Ureter (tissue), 1 donor: ENCODE data around the gene IL16. TPM values are rescaled to one million over a fixed set of nuclear protein-coding genes. Genes with fewer than 3 reads are reported as not detected.
A peak's percentile ranks its signal among the peaks of the same experiment; 100 is the strongest.

Experiments used
- DNase-seq: peaks from one replicate; pipeline ENCODE4 v3.0.0-alpha.2; 2020; ENCODE audit warnings: low spot score
- total RNA-seq: library from RNA; stranded (reverse); gene quantifications from one replicate; pipeline ENCODE4 v1.2.4, GENCODE V29; 2023
- donor health status: DM: yes; HTN: yes; CAD: no.

IL16 gene
- total RNA-seq, 1 donor from 2014 or later: 18.5 TPM

DNA sequence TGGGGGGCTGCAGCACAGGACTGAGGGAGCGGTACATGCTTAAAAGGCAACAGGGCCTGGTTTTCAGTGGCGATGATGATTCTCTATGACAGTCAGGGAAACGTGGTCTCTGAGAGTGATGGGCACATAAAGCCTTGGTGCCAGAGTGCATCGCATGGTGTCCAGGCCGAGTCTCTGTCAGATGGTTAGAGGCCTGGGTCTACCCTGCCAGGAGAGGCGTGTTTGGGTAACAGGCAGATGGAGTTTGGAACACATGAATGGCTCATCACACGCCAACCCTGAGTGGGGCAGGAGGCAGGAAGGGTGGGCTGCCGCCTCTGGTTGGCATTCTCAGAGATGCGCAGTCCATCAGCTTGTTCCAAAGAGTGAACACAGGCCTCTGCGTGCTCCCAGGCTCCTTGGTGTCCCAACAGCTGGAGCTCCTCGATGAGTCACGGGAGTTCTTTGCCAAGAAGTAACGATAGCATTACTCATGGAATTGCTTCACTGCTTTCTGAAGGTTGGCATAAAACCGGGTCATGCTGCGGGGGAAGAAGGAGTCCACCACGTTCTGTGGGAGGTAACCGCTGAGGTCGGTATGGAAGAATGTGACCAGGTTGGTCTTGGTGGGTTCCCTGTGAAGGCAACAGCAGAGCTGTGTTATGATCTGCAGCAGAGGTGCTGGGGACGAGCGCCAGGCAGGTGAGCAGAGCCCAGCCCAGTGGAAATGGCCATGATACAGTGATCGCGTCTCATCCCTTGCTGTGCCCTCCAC lies 116.3 kb downstream of the IL16 start:
- DNase-seq: peak; percentile 89

DNA sequence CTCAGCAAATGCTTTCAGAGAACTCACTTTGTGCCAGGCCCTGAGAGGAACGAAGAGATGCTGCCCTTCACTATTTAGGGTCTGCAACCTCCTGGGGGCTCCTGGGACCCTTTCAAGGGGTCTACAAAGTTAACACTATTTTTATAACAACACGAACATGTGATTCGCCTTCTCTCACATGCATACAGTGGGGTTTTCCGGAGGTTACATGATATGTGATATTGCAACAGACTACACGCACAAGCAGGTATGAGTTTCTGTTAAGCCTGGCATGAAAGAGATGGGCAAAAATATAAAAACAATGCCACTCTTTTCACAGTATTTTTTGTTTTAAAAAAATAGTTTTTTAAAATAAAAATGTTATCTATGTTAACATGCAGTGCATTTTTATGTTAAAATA lies 117.0 kb downstream of the IL16 start:
- no peak for DNase-seq

DNA sequence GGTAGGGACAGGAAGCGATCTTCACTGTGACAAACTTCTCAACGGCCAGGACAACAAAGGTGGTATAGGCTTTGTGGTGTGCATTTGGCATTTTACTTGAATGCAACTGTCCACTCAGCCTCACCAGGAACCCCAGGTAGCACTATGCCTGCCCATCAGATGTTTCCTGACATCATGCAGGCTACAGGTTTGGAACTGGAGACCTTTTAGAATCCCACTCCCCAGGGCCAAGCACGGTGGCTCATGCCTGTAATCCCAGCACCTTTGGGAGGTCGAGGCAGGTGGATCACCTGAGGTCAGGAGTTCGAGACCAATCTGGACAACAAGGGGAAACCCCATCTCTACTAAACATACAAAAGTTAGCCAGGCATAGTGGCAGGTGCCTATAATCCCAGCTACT lies 117.7 kb downstream of the IL16 start:
- DNase-seq: no peak

DNA sequence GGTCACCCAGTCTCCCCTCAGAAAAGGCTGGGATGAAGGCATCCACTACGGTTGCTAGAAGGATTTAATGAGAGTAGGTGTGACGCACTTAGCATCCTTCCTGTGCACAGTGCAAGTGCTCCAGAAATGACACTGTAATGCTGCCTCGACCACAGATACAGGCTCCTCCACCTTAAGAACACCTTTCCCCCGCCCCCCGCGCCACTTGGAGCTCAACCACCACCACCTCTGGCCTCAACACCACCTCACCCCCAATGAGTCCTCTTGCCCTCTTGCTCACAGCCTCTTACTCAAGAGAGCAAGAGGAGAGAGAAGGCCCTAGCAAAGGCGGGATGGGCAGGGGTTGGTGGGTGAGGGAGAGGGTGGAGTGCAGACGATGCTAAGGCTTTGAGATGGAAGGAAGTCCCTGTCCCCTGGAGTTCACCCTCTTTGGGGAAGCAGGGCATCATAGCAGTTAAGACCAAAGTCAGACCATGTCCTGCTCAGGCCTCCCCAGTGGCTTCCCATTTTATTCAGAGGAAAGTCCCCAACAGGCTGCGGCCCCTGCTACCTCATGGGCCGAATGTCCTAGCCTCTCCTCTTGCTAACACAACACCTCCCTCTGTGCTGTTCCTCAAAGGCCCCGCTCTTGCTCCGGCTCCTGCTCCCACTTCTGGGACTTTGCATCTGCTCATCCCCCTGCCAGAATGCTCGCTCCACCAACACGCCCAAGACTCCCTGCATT lies 118.9 kb downstream of the IL16 start:
- no peak for DNase-seq

DNA sequence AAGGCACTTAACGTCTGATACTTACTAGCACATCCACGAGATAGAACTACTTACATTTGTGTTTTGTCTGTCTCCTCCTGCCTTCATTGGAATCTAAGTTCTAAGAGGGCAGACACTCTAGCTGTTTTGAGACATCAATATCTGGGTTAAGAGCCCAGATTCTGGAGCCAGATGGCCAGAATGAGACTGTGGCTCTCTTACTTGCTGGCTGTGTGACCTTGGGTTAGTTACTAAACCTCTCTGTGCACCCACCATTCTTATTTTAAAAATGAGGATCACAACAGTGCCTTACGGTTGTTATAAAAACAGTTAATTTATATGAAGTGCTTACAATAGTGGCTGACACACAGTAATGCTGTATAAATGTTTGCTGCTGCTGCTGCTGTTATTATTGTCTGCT lies 119.6 kb downstream of the IL16 start:
- DNase-seq: no peak

DNA sequence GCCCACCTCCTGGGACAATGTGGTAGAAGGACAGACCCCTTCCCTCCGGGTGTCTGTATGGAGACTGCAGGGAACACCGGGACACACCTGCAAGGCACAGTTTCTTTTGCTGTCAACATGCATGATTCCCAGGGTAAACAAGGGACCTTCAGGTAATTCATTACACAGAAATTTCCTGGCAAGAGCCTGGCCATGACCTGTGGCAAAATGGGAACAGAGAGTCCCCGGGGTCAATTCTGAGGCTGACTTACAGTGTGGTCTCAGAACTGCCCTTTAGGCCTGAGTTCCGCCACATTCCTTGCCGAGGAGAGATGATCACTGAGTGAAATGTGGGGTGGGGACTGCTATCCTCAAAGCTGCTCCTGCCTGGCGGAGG lies 121.0 kb downstream of the IL16 start:
- DNase-seq: no peak

DNA sequence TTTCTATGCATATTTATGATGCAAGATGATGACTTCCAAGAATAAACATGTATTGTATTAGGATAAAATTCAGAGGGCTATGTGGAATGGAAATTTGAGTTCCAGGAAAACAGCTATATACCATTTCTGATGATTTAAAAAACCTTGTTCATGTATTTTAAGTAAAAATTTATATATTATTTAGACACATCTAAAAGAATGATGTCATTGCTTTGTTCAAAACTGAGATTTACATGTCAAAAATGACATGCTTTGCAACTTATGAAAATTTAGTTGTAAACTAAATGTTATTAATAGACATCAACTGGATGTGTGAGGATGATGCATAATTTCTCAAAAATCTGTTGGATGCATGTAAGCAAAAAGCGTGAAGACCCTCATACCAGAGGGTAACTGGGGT lies 125.0 kb downstream of the IL16 start:
- no peak for DNase-seq

DNA sequence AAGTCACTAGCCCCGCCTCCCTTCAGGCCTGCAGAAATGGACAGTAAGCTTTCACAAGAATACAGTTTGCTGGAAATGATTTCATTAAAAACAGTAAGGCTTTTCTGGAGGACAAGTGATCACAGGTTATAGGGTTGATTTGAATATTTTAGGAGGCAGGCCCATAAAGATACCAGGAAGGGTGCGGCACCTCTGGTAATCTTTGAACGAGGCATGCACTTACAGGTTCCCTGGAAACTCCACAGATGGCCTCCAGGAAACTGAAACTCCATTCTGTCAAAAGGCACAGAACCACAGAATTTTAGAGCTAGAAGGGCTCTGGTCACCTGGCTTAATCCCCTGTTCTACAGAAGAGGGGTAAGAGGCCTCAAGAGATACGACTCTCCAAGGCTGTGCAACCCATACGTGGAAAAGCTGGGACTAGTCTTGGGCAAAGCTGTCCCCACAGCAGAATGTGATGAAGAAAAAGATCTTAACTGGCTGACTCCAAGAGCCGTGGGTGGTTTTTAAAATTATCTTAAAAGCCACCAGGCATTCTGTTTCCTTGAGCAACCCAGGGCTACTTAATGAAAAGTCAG lies 126.1 kb downstream of the IL16 start:
- DNase-seq: no peak

DNA sequence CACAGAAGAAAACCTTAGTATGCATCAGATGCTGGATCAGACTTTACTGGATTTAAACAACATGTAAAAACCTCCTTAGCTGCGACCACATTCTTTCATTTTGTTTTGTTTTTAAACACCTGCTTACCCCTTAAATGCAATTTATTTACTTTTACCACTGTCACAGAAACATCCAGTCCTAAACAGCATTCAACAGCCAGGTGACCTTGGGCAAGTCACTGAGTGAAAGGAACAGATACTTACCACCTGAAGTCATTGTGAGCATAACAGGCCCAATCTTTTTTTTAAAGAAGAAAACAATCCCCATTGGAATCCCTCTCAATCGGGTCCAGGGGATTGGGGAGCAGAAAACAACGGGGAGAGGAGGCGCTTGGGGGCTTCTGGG lies 126.9 kb downstream of the IL16 start:
- no peak for DNase-seq

DNA sequence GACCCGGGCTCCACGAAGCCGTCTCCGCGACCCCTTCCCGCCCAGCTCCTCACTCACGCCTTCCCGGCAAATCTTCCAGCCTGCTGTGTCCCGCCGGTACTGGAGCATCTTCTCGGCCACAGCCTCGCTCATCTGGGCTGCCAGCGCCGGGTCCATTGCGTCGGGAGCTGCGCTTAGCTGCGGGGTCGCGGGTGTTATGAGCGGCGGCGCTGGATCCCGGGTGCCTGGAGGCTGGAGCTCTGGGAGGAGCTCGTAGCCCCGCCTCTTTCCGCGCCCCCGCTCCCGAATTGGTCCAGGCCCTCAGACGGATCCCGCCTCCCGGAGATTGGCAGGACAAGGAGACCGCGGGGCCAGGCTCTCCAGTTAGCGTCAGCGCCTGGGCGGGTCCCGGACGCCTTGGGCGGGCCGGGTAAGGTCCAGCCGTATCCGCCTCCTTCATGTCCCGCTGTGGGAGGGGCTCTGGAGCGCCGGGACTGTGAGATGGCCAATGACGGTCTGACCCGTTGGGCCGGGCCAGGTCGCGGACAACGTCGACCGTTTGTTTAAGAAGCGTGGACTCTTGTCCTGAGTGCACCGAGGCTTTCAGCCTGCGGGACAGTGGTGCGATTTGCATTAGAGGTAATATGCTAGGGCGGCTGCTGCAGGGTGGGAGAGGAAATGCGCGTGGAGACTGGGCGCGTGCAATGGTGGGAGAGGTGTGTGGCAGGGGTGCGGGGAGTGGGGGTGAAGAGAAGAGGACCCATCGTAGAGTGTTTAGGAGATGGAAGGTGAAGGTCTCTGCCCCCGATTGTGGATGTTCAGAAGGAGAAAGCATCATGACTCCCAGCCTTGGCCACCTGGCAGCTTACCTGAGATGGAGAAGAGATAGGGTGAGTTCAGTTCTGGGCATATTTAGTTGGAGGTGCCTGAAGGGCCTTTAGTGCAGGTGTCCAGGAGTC lies 127.5 kb downstream of the IL16 start, which contains the start of gene STARD5:
STARD5 (minus strand) TSS at position 198 of the 938 bp plus-strand sequence; CDS start at position 156, 42 bp downstream.
- peak; percentile 99 for DNase-seq

DNA sequence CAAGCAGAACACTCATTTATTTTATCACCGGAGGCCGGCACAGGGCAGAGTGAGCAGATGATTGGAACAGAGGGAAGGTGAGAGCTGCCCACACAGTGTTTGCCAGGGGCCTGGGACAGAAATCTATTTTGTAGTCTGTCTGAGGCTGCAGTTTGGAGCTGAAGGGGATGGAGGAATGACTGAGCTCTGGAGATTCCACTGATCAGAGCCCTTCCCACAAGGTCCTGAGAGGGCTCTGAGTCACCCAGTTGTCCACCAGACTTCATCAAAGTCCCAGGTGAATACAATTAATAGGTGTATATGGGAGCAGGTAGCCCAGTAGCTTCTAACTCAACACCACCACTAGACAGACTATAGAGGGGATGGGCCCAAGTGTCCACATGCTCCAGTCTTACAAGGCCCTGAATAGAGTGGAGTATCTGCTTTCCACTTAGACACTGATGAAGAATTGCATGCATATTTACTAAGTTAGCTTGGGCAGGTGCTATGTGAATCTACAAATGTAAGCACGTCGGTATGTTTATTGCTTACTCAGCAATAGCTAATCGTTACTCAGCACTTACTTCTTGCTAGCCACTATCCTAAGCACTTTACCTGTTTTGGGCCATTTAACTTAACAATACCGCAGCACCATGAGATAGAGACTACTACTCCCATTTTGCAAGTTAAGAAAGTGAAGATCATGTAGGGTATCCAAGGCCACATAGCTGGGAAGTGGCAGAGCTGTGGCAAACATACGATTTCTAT lies 130.0 kb downstream of the IL16 start:
- DNase-seq: no peak

DNA sequence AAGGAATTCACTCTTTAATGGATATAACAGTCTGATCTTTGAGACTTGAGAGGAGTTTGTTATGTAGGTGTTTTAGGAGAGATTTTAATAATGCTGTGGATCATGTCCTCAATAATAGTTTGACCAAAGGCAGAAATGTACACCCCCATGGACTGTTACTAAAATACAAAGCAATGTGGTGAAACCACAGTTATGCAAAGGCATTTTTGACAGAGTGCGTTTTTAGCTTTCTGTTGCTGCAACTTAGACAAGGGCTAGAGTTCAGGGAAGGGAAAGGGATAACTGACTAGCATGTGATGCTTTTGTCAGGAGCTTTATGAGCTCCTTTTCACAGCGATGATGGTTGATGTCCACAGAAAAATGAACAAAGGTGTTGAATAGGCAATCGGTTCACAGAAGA lies 130.8 kb downstream of the IL16 start:
- DNase-seq: no peak

DNA sequence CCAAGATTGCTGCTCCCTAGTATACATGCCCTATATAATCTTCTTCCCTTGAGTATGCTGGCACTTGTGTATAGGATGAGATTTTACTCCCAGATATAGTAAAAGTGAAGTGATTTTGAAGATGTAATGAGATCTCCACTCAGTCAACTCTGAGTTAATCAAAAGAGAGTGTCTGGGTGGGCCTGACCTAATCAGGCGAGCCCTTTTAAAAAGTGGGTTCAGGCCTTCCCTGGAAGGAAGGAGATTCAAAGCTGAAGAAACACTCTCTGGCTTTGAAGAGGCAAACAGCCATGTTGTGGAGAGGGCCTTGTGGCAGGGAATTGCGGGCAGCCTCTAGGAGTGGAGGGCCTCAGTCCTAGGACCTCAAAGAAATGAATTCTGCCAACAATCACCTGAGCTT lies 132.8 kb downstream of the IL16 start:
- no peak for DNase-seq

DNA sequence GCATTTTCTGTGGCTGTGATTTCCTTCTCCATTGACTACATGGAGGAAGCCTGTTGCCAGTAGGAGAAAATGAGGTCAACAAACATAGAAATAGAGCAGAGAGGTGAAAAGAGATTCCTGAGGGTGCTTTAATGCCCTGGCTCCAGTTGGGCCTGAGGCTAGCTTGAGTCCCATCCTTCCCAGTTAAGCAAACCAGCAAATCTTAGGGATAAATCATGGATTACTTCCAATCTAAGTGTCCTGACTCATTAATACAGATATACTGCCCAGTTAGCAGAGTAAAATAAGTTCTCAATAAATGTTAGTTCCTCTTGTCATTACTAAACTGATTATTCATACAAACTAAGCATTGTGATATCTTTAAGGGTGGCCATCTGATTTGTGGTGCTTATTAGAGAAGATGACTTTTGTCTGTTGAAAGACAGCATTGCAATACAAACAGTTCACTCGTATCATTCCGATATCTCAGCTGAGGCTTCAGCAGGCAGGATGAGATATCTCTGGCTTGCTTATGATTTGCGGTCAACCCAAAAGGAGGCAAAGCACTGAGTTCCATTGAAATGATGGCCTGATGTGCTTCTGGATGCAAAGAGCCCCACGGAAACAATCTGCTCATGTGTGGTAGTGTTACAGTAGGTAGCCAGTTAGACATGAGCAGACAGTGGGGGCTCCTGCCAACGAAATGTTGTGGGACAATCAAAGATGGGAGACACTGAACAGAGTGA lies 133.8 kb downstream of the IL16 start:
- peak; percentile 20 for DNase-seq

DNA sequence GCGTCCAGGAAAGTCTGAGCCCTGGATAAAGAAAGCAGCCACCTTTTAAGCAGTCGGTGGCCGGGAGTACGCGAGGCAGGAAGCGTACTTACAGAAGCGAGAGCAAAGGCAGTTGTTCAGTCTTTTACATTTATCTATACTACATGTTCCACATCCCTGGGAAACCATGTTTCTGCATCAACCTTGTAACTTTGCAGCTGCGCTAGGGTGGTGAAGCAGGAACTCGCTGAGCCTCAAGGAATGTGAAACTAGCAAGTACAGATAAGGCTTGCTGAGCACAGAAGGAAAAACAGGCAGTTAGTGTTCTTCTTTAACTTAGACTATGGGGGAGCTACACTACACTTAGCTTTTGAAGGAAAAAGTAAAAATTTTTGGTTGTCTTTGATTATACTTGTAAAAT lies 134.5 kb downstream of the IL16 start:
- DNase-seq: peak; percentile 41

DNA sequence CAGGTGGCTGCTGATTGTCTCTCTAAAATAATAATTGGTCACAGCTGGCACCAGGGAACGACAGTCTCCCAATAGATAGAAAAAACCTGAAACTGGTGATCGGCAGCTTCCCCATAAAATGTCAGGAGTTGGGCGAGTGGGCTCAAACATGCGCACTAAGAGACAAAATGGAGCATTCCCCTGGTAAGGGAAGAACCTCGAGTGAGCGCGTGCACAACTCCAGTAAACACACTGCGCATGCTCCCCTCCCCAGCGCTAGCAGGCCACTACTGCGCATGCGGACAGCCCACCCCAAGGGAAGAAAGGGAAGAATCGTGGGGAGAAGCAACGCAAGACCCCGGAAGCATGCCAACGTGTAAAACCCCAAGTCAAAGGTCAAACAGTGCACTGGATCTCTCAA lies 134.9 kb downstream of the IL16 start:
- peak; percentile 40 for DNase-seq

DNA sequence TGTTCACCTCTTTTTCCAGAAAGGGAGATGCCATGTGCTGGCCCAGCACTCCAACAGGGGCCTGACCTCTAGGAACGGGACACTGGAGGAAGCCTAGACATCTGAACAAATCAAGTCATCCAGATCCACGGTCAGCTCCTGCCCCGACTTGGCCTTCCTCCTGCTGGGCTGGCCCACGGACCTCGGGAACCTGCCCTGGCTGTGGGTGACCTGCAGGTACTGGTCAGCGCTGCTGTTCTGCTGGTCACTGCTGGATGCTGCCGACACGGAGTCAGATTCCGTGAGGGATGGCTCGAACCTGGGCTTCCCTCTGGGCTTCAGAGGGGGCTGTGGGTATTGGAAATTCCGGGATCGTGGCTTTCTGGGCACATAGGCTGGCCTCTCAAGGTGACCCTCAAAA lies 135.6 kb downstream of the IL16 start:
- DNase-seq: peak; percentile 41

DNA sequence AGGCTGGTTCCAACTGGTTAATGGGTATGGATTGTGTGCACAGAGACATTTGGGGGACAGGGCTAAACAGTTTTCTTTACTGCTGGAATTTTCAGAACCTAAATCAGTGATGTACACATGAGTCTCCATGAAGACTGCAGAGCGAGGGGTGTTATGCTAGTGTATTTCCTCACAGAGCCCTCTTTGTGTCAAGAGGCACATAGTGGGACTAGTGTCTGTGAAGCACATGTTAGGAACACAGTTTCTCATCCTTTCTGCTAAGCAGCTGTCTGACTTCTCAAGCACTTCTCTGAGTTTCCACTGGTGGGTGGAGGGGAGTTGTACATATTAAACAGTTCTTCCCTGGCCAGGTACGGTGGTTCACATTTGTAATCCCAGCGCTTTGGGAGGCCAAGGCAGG lies 136.7 kb downstream of the IL16 start:
- DNase-seq: peak; percentile 22

DNA sequence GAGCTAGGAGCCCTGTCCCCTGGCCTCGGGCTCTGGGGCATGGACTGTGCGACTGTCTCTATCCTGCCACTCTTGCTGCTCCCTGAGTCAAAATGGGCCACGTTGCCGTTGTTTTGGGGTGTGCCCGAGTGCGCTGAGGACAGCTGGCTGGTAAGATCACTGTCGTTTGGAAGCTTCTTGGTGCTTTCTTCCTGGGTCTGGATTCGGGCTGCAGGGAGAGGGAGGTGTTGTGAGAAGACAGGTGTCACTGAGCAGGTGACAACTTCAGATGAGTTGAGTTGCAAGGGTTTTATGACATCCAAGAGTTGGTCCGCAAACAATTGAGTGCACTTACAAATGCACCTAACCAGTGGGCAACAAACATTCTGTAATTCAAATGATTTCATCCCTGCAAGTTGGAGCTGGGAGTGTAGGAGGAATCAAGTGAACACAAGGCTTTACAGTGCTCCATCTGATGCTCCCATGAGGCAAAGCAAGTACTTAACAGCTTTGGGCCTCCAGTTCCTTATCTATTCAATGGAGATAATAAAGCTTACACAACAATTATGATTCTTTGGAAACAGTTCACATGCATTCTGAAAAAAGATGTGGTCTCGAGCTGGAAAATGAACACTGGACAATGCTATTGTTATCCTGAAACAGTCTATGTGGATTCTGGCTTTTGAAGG lies 138.2 kb downstream of the IL16 start:
- peak; percentile 8 for DNase-seq

DNA sequence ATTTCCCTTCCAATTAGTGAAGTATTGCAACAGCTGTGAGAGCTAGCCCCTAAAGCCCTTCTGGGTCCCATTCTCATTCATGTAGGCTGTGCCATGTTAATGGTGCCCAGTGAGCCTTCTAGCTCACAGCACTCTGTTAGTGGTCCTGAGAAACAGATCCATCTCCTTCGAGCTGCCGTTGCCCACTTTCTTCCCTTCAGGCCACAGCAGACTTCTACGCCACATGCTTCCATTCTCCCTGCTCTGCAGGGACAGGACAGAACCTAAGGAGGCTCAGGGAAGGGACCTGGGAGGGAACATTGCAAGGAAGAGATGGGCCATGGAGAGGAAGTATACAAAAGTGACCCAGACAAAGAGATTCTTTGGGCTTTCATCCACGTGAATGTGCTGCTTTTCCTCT lies 139.0 kb downstream of the IL16 start:
- DNase-seq: peak; percentile 32
